GM13976 (cell line): Measurements from ENCODE around the gene LRP8.

Experiments
- DNase-seq: peaks from one replicate; pipeline ENCODE4 v3.0.0; 2012; ENCODE audit warnings: low spot score
- in situ Hi-C: fragments of 300-500 bp; cut with MboI; formaldehyde crosslinking; loops from one replicate; pipeline ENCODE4 v1.12.0; 2022; ENCODE audit warnings: low sequenced_read_pairs, mixed read lengths, inconsistent platforms; ENCODE audit not compliant: unreplicated experiment
- TF ChIP-seq, protein P1 (sequence below): IDR thresholded peaks from 2 replicates; pipeline ENCODE4 v1.5.1; 2012; ENCODE audit warnings: borderline replicate concordance, mild to moderate bottlenecking; ENCODE audit not compliant: insufficient read depth; ENCODE audit errors: extremely low read depth, missing control alignments, control extremely low read depth

The LRP8 gene

DNA sequence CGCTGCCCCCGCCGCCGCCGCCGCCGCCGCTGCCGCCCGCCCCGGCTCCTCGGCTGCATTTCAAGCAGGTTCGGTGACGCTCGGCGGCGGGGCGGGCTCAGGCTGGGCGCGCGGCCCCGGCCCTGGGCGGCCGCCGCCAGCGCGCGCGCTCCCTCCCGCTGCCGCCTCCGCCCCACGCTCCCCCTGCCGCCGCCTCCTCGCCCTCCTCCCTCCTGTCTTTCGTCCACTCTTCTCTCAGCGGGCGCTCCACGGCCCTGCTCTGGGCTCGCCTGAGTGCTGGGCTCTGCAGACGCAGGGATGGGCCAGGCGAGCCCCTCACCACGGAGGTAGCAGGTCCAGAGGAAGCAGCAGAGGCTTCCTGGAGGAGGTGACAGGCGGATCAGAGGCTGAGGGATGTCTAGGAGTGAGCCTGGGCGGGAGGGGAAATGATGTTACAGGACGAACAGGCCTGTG is at the start of gene LRP8:
Gene LRP8 (minus strand): TSS at position 62 of the 453 bp plus-strand sequence. CDS start 158 bp downstream, outside the sequence.
- in situ Hi-C loops, result no loop called here
- TF ChIP-seq, protein P1, sequence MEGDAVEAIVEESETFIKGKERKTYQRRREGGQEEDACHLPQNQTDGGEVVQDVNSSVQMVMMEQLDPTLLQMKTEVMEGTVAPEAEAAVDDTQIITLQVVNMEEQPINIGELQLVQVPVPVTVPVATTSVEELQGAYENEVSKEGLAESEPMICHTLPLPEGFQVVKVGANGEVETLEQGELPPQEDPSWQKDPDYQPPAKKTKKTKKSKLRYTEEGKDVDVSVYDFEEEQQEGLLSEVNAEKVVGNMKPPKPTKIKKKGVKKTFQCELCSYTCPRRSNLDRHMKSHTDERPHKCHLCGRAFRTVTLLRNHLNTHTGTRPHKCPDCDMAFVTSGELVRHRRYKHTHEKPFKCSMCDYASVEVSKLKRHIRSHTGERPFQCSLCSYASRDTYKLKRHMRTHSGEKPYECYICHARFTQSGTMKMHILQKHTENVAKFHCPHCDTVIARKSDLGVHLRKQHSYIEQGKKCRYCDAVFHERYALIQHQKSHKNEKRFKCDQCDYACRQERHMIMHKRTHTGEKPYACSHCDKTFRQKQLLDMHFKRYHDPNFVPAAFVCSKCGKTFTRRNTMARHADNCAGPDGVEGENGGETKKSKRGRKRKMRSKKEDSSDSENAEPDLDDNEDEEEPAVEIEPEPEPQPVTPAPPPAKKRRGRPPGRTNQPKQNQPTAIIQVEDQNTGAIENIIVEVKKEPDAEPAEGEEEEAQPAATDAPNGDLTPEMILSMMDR, result no peak
- DNase-seq, result peak; percentile 96

DNA sequence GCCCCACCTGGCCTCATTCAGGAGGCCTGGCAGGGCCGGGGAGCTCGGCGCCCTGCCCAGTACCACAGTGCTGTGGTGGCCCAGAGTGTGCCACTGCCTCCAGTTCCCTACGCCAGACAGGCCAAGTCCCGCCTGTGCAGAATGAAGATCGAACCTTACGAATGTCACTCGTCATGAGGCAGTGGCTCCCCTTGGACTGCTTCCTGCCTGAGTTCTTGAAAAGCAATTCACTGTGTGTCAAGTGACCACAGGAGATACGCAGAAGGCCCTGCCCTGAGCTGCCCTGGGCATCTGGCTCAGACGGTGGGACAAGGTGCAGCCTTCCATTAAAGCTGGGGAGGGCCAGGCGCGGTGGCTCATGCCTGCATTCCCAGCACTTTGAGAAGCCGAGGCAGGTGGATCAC is 49.6 kb upstream of the LRP8 start:
- in situ Hi-C loops, result no loop called here
- TF ChIP-seq, protein P1, result no peak
- no peak for DNase-seq

DNA sequence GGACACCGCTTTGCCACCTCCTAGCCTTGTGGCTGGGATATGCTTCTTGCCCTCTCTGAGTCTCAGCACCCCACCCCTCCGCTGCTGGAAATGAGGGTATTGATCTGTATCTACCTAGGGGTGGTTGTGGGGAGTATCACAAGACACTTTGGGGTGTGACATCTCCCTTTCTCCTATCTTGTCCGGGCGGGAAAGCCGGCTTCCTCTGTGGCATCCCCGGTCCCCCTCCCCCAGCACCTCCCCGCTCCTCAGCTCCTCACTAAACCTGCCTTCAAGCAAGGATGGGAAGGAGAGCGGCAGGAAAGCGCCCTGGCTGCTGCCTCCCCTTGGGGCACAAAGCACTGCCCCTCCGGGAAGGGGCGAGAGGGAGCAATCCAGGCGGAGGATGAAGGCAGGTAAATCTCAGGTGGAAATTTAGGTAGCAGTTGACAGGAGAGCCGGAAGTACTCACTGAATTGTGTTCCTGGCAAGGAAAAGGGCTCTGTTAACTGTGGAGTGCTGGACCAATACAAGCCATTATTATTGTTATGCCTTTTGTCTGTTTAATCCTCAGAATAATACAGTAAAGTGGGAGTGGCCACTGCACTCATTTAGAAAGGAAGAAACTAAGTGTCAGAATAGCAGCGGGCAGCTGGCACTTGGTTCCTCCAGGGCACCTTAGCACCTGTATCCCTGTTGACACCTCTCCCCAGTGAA is 49.0 kb upstream of the LRP8 start:
- TF ChIP-seq, protein P1, result no peak
- in situ Hi-C loops, result no loop called here
- no peak for DNase-seq

DNA sequence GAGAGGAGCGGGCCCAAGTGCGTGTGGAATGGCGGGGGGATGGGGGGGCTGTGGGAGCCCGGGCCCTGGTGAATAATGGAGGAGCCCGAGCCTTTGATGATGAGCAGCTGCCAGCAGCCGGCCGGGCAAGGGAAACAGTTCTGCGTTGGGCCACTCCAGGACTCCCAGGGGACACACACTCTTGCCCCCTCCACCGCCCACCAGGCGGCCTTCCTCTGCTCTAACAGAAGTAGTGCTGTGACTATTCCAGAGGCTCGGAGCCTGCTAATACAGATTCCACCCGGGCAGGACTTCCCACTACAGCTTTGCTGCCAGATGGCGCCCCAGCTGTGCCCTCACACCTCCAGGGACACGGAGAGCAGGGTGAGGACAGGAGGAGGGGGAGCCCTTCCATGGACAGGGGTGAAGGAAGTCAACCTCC is 48.2 kb upstream of the LRP8 start:
- in situ Hi-C loops, result no loop called here
- DNase-seq, result no peak

DNA sequence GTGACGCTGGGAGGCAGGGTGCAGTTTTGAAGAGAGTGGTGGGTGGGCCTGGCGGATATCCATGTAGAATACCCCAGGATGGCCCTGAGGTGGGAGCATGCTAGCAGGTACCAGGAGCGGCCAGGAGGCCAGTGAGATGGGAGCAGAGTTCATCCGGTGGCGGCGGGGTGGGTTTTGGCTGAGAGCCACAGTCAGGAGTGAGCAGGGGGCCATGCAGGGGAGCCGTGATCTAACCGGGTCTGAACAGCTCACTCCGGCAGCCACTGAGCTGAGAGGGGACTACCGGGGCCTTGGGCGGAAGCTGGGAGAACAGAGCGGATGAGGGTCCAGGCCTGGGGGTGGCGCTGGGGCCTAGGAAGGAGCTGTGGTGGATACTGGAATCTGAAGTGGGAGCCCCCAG is 47.6 kb upstream of the LRP8 start:
- no peak for DNase-seq
- in situ Hi-C loops, result no loop called here
- TF ChIP-seq, protein P1, result no peak

More for the DNA sequence above, 48.2 kb upstream of the LRP8 start:
- TF ChIP-seq, protein P1, result no peak

DNA sequence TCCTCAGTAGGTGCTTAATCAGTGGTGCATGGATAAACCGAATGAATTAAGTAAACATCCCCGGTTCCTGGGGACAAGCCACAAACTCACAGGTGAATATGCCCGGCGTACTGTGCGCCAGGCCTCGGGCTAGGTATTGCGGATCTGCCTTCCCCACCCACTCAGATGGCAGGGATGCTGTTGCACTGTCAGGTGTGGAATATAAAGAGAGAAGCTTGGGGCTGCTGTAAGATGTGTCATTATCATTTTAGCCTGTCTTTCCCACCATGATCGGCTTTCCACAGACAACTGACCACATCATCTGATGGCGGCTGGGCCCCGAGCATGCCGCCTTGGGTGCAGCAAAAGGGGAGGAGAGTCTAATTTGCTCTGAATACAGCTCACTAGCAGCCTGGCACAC is 45.4 kb upstream of the LRP8 start:
- in situ Hi-C loops, result no loop called here
- DNase-seq, result no peak
- TF ChIP-seq, protein P1, result no peak
